Tibial nerve (tissue), 4 donors: ENCODE measurements around the gene EXOC4.

Experiments used
- CTCF ChIP-seq, 5 experiments: fragments of 200-600 bp in 3 of 5; fragments of 450-650 bp in 2 of 5; sonication (generic) in 3 of 5; IDR thresholded peaks; one replicate each; pipeline ENCODE4 v1.5.1; 2016 to 2019; ENCODE audit warnings: antibody characterized with exemption in 5 of 5, mild to moderate bottlenecking in 3 of 5, moderate library complexity in 2 of 5
- EP300 ChIP-seq, 2 donors: sonication (generic); formaldehyde crosslinking; IDR thresholded peaks; one replicate each; pipeline ENCODE4 v1.6.1; 2017; ENCODE audit warnings: antibody characterized with exemption in 2 of 2, mild to moderate bottlenecking in 1 of 2
- POLR2A ChIP-seq, 2 donors: fragments of 450-650 bp; IDR thresholded peaks; one replicate each; pipeline ENCODE4 v1.6.1; 2017; ENCODE audit warnings: antibody characterized with exemption in 2 of 2, mild to moderate bottlenecking in 2 of 2, moderate library complexity in 2 of 2

GRCh38 chr7:133275008-133275407 lies 22.1 kb downstream of the EXOC4 start:
- TF ChIP-seq CTCF (IDR thresholded peaks at IDR 0.05) (no peak), POLR2A (IDR thresholded peaks at IDR 0.05) (no peak), EP300 (IDR thresholded peaks at IDR 0.05) (no peak)
